ENCODE results near the gene DAO. TPM values are rescaled to one million over a fixed set of nuclear protein-coding genes. Genes with fewer than 3 reads are reported as not detected.
A peak's percentile ranks its signal among the peaks of the same experiment; 100 is the strongest.

DAO gene
- total and polyA plus RNA-seq, 2 of the 4 experiments (the other 2 are of a cell fraction): not detected

DNA sequence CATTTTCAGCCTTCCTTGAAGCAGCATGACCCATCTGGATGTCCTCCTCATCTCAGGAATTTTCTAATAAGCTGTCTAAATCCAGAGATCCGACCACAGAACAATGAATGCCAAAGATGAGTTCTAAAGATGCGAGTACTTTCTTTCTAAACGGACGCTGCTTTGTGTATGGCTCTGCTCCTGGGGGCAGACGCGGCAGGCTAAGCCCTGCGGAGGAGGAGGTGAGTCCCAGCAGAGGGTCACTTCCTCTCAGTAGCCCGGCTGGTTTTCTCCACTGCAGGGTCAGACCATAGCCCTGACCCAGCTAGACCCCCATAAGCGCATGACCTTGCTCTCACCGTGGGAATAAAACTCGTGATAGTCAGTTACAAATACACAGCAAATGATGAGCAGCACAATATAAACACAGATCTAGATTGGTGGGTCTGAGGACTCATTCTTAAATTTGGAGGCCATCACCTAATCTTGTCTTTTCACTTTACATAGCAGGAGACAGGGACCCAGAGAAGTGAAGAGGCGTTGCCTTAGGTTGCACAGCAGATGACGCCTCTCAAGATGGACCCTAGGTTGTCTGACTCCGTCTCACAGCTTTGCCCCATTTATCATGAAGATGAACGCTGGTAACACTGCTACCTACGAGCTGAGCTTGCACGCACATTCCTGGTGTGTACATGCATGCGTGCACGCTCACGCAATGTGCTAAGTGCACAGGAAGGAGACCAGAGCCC is 39.1 kb upstream of the DAO start:
- Histone ChIP-seq H2AFZ (replicated peaks; ENCODE audit: low read length, poor library complexity) (no peak overlapping the region), H3K27me3 (ENCODE audit: control insufficient read depth, insufficient read depth, low read length) (no peaks in the 10 kb centered on the region), H3K23ac (ENCODE audit: low read depth, low read length) (peak overlapping the region; percentile 36), H2AK5ac (ENCODE audit: low read depth, low read length) (peak overlapping the region; percentile 88; the same call in 1 of the 2 replicates), H3K4me2 (ENCODE audit: low read depth, low read length) (no peak overlapping the region), H3K9me1 (ENCODE audit: insufficient read depth, low read length) (peaks cover 24% of the 10 kb centered on the region), H3K4ac (ENCODE audit: low read depth, low read length) (peak overlapping the region; percentile 69), H3K56ac (ENCODE audit: extremely low read depth, insufficient read depth, low read length) (peak overlapping the region; percentile 57; the same call in 1 of the 2 replicates), H3K9me3 (ENCODE audit: control insufficient read depth, insufficient read depth, low read length) (no peaks in the 10 kb centered on the region), H3K9ac (ENCODE audit: low read depth, low read length) (no peak overlapping the region), H2BK20ac (ENCODE audit: low read depth, low read length) (peak overlapping the region; percentile 40), H3K36me3 (ENCODE audit: control insufficient read depth, insufficient read depth, low read length) (peaks cover 40% of the 10 kb centered on the region), H4K8ac (ENCODE audit: low read depth in 2 of 2, low read length in 2 of 2) (peak overlapping the region; percentile 30 to 42), H3K4me1 (ENCODE audit: control insufficient read depth, insufficient read depth, low read length) (peaks cover 31% of the 10 kb centered on the region), H4K20me1 (ENCODE audit: insufficient read depth, low read length) (peaks cover 7% of the 10 kb centered on the region; the same call in 1 of the 2 replicates), H3K14ac (replicated peaks; ENCODE audit: low read depth, low read length) (peak overlapping the region; percentile 24), H3K4me3 (ENCODE audit: insufficient read depth, low read depth, low read length) (no peak overlapping the region), H2BK5ac (ENCODE audit: low read depth, low read length, poor library complexity, severe bottlenecking) (peak overlapping the region; percentile 33), H2AK9ac (replicated peaks; ENCODE audit: low read depth, low read length, poor library complexity) (no peak overlapping the region), H3K79me1 (ENCODE audit: low read depth in 1 of 2, low read length in 2 of 2) (peaks cover 25 to 68% of the 10 kb centered on the region in 2 experiments), H2BK15ac (ENCODE audit: low read depth, low read length) (peak overlapping the region; percentile 62; the same call in 1 of the 3 replicates), H3K18ac (ENCODE audit: low read depth, low read length) (peak overlapping the region; percentile 9), H4K5ac (ENCODE audit: low read depth, low read length) (peak overlapping the region; percentile 38; the same call in 1 of the 2 replicates), H4K91ac (ENCODE audit: insufficient read depth, low read depth, low read length) (peak overlapping the region; percentile 21), H2BK120ac (ENCODE audit: low read depth, low read length) (peak overlapping the region; percentile 59), H3K27ac (ENCODE audit: insufficient read depth, low read length) (peak overlapping the region; percentile 65)
- WGBS, 2 experiments (ENCODE audit: extremely low coverage in 2 of 2, insufficient read length in 1 of 2): 80% methylated on average over 10 of the region's 20 CpGs; no CpG with 5 or more reads in 1 of the 2 experiments
- no peak for TF ChIP-seq CHD1 (IDR thresholded peaks at IDR 0.05; ENCODE audit: low read depth, low read length)
- TF ChIP-seq RFX5 (IDR thresholded peaks at IDR 0.05; ENCODE audit: low read depth, low read length): no peak
- no peak for TF ChIP-seq RAD21 (IDR thresholded peaks at IDR 0.05; ENCODE audit: low read length)
- TF ChIP-seq RCOR1 (IDR thresholded peaks at IDR 0.05; ENCODE audit: insufficient replicate concordance, low read length): no peak
- no peak for TF ChIP-seq NFE2L2 (IDR thresholded peaks at IDR 0.05; ENCODE audit: low read depth, low read length)
- no peak for TF ChIP-seq CTCF (conservative IDR thresholded peaks at IDR 0.05; ENCODE audit: low read depth, low read length)
- no peak for TF ChIP-seq ELK1 (IDR thresholded peaks at IDR 0.05; ENCODE audit: borderline replicate concordance, low read depth, low read length)
- TF ChIP-seq FOS (IDR thresholded peaks at IDR 0.05; ENCODE audit: low read depth, low read length): no peak
- TF ChIP-seq POLR2A (IDR thresholded peaks at IDR 0.05; ENCODE audit: low read depth, low read length): no peak
- no peak for TF ChIP-seq MAFK (IDR thresholded peaks at IDR 0.05; ENCODE audit: low read depth, low read length)
- TF ChIP-seq USF2 (IDR thresholded peaks at IDR 0.05; ENCODE audit: low read depth, low read length): no peak
- no peak for TF ChIP-seq SMC3 (IDR thresholded peaks at IDR 0.05; ENCODE audit: low read depth, low read length)
- TF ChIP-seq MAZ (IDR thresholded peaks at IDR 0.05; ENCODE audit: borderline replicate concordance, low read depth, low read length): no peak
- no peak for TF ChIP-seq BHLHE40 (IDR thresholded peaks at IDR 0.05; ENCODE audit: low read depth, low read length)
- intact Hi-C loops (cut with micrococcal nuclease): no loop called here
- POLR2A ChIA-PET (ENCODE audit: unreplicated experiment): no interaction called here
- no TSS peak for BruUV-seq (replicated peaks)
- dilution Hi-C loops (cut with HindIII; ENCODE audit: low sequenced_read_pairs, unreplicated experiment): no loop called here
- in situ Hi-C loops (cut with MboI; ENCODE audit: low sequenced_read_pairs): no loop called here
- no peak for ATAC-seq (ENCODE audit: low read depth)
- CTCF ChIA-PET: interaction anchor here (0.8 kb wide), 1 partner anchor 14 kb away, joined by 3 read pairs; no protein-coding TSS in a partner anchor
- peak; percentile 53 for DNase-seq

Measured in IMR-90 (cell line).